GM12878 (cell line): Measurements from ENCODE around the gene KIAA1671. TPM values are rescaled to one million over a fixed set of nuclear protein-coding genes. Genes with fewer than 3 reads are reported as not detected.

Experiments used
- ATAC-seq: fragments of 200-7000 bp; cut with Tn5 transposase; 3 replicates; pipeline ENCODE4 v1.9.1; 2020; ENCODE audit warnings: mild to moderate bottlenecking, moderate library complexity
- BruUV-seq: library from RNA; stranded (reverse); fragments of 400-500 nt; replicated peaks from 2 replicates; lab custom pipeline; 2021; lab: Mats Ljungman, UMichigan
- CTCF ChIA-PET: fragments of 300-600 bp; sonication (Branson Sonifier 250); formaldehyde crosslinking; extraction: SDS; loops from one replicate; lab custom pipeline; 2021; ENCODE audit warnings: inconsistent platforms; lab: Yijun Ruan, JAX
- POLR2A ChIA-PET: fragments of 350-600 bp; formaldehyde crosslinking; extraction: SDS; loops from one replicate; lab custom pipeline; 2021; ENCODE audit warnings: inconsistent platforms; lab: Charles Lee
- RAD21 ChIA-PET: fragments of 300-600 bp; sonication (Branson Sonifier 250); formaldehyde crosslinking; loops from one replicate; lab custom pipeline; 2023; ENCODE audit warnings: antibody characterized with exemption; ENCODE audit not compliant: unreplicated experiment; lab: Charles Lee
- SMC1A ChIA-PET: fragments of 300-600 bp; sonication (Branson Sonifier 250); formaldehyde crosslinking; loops from one replicate; lab custom pipeline; 2023; ENCODE audit not compliant: unreplicated experiment, uncharacterized antibody; lab: Charles Lee
- DNase-seq: peaks from one replicate; pipeline ENCODE4 v3.0.0-alpha.2; 2011; ENCODE audit warnings: low read depth, low spot score
- FAIRE-seq: peaks from 3 replicates; lab custom pipeline; 2011; peaks lifted over from hg19 to GRCh38; lab: Jason Lieb, UNC
- H2AFZ ChIP-seq: 2 replicates; pipeline ENCODE4 v1.6.0; 2011; ENCODE audit warnings: low read depth, low read length, control low read depth; ENCODE audit not compliant: control insufficient read depth
- H3K27ac ChIP-seq: 2 replicates; pipeline ENCODE4 v1.5.1; 2011; ENCODE audit warnings: control low read depth; ENCODE audit not compliant: control insufficient read depth, insufficient read depth
- H3K27me3 ChIP-seq, 2 experiments: replicated peaks in 1 of 2; 2 replicates each; pipeline versions ENCODE4 v1.6.0 to v1.6.1; 2011; ENCODE audit warnings: low read length in 1 of 2; ENCODE audit not compliant: control insufficient read depth in 2 of 2, insufficient read depth in 2 of 2
- H3K36me3 ChIP-seq, 2 experiments: 2 replicates each; pipeline ENCODE4 v1.5.1; 2011; ENCODE audit warnings: low read length in 1 of 2; ENCODE audit not compliant: control insufficient read depth in 2 of 2, insufficient read depth in 2 of 2
- H3K4me1 ChIP-seq: 2 replicates; pipeline ENCODE4 v1.6.1; 2011; ENCODE audit warnings: mild to moderate bottlenecking, low read length, moderate library complexity, mixed read lengths; ENCODE audit not compliant: control insufficient read depth, insufficient read depth
- H3K4me2 ChIP-seq: 2 replicates; pipeline ENCODE4 v1.6.0; 2011; ENCODE audit warnings: control low read depth; ENCODE audit not compliant: control insufficient read depth, insufficient read depth
- H3K4me3 ChIP-seq: fragments of 200-600 bp; sonication (generic); 2 replicates; pipeline ENCODE4 v1.5.1; 2016
- H3K79me2 ChIP-seq: 2 replicates; pipeline ENCODE4 v1.6.0; 2011; ENCODE audit warnings: low read length; ENCODE audit not compliant: control insufficient read depth, insufficient read depth
- H3K9ac ChIP-seq: 2 replicates; pipeline ENCODE4 v1.8.0; 2011; ENCODE audit warnings: low read length, control low read depth, mixed read lengths; ENCODE audit not compliant: control insufficient read depth, insufficient read depth
- H3K9me3 ChIP-seq: replicated peaks from 3 replicates; pipeline ENCODE4 v1.5.1; 2011; ENCODE audit warnings: mild to moderate bottlenecking, low read length; ENCODE audit not compliant: control insufficient read depth, insufficient read depth
- H4K20me1 ChIP-seq: 2 replicates; pipeline ENCODE4 v1.6.0; 2011; ENCODE audit not compliant: control insufficient read depth, insufficient read depth
- CHD4 ChIP-seq: fragments of 200-600 bp; sonication (generic); IDR thresholded peaks from 2 replicates; pipeline ENCODE4 v1.6.1; 2016; ENCODE audit warnings: mild to moderate bottlenecking
- E4F1 ChIP-seq: fragments of 450-650 bp; IDR thresholded peaks from 2 replicates; pipeline ENCODE4 v1.6.1; 2018; ENCODE audit warnings: borderline replicate concordance, mild to moderate bottlenecking; ENCODE audit not compliant: partially characterized antibody
- FOS ChIP-seq: IDR thresholded peaks from 3 replicates; pipeline ENCODE4 v1.6.1; 2011; ENCODE audit warnings: borderline replicate concordance; ENCODE audit not compliant: insufficient read length; ENCODE audit errors: extremely low read depth
- IRF3 ChIP-seq: fragments of 450-650 bp; IDR thresholded peaks from 2 replicates; pipeline ENCODE4 v1.6.1; 2014; ENCODE audit warnings: mild to moderate bottlenecking
- LARP7 ChIP-seq: fragments of 450-650 bp; IDR thresholded peaks from 2 replicates; pipeline ENCODE4 v1.6.1; 2017; ENCODE audit warnings: mild to moderate bottlenecking
- NRF1 ChIP-seq: conservative IDR thresholded peaks from 2 replicates; pipeline ENCODE4 v1.6.1; 2011; ENCODE audit warnings: mild to moderate bottlenecking, low read depth, low read length, improper control_type of control experiment
- SIX5 ChIP-seq: IDR thresholded peaks from 2 replicates; pipeline ENCODE4 v1.6.1; 2011; ENCODE audit warnings: mild to moderate bottlenecking, low read depth, low read length, moderate library complexity; ENCODE audit not compliant: severe bottlenecking
- WGBS: methylation state at CpG from one replicate; pipeline ENCODE4 v1.1.6; 2016; ENCODE audit warnings: low lambda C conversion rate; ENCODE audit not compliant: insufficient replicate concordance, insufficient coverage; ENCODE audit errors: missing lambda C conversion rate; 5-methylcytosine and 5-hydroxymethylcytosine counted together
- in situ Hi-C: fragments of 300-500 bp; cut with MboI; formaldehyde crosslinking; loops from 9 replicates; pipeline ENCODE4 v1.14.3; 2018; ENCODE audit warnings: mixed read lengths
- intact Hi-C: fragments of 100-400 bp; cut with micrococcal nuclease; formaldehyde crosslinking; loops from one replicate; pipeline ENCODE4 v1.14.2; 2022; ENCODE audit not compliant: unreplicated experiment
- polyA plus RNA-seq, 11 experiments: library from polyadenylated mRNA; depleted of rRNA in 4 of 11; unstranded in 6 of 11; stranded (reverse) in 5 of 11; fragments of >200 nt; fragmentation: Nextera tagmentation in 4 of 11; fragmentation: Illumina TruSeq in 1 of 11; extraction: Ambion mirVana in 4 of 11; extraction: Trizol in 1 of 11; gene quantifications; 1 replicate in 1 of 11; 2 replicates in 10 of 11; pipeline versions ENCODE4 v1.2.1 to v1.2.3, GENCODE V29; 2011 to 2016; ENCODE audit warnings: inconsistent platforms in 2 of 11, missing spikeins in 2 of 11, low read depth in 1 of 11
- total RNA-seq, 4 experiments: library from RNA; depleted of rRNA in 3 of 4; stranded (reverse); fragments of >200 nt in 3 of 4; fragmentation: Illumina TruSeq in 1 of 4; extraction: Trizol in 1 of 4; gene quantifications; 2 replicates each; pipeline versions ENCODE4 v1.2.1 to v1.2.3, GENCODE V29; 2013 to 2021
- TF ChIP-seq, protein P1 (sequence below): IDR thresholded peaks from 2 replicates; pipeline ENCODE4 v1.6.1; 2011; ENCODE audit warnings: low read depth, mild to moderate bottlenecking, low read length, moderate library complexity, borderline replicate concordance; ENCODE audit errors: extremely low read depth

The KIAA1671 gene
- total and polyA plus RNA-seq, 10 of the 15 experiments (the other 5 are each of a cell fraction or from before 2014, with no cell fraction given): 0.05 to 2.7 (median 0.33) TPM

DNA sequence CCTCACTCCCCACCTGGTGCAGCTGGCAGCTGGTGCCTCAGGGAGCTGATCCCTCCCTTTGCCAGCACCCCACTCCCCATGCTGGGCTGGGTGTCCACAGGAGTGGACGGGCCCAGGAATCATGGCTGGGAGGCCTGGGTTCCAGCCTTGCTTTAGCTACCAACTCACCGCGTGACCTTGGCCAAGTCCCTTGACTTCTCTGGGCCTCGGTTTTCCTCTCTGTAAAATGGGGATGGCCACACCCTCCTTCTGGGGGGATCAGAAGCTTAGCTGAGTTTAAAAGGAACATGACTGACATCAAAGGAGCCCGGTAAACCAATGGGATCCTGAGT, 116.9 kb downstream of the KIAA1671 start:
- ATAC-seq: no peak
- RAD21 ChIA-PET: interaction anchor here (0.7 to 1.9 kb wide), 2 partner anchors 12 to 17 kb away, joined by 3 to 7 read pairs; no protein-coding TSS in a partner anchor
- Histone ChIP-seq H2AFZ (no peak overlapping the region), H3K4me1 (peaks cover 25% of the 10 kb centered on the region), H3K27me3 (no peaks in the 10 kb centered on the region), H3K4me2 (peak overlapping the region; percentile 41; the same call in 1 of the 2 replicates), H3K27ac (no peak overlapping the region), H3K9ac (no peak overlapping the region), H4K20me1 (no peaks in the 10 kb centered on the region), H3K4me3 (no peak overlapping the region), H3K9me3 (no peaks in the 10 kb centered on the region), H3K79me2 (no peaks in the 10 kb centered on the region), H3K36me3 (no peaks in the 10 kb centered on the region)
- intact Hi-C loops: no loop called here
- no TSS peak for BruUV-seq
- SMC1A ChIA-PET: interaction anchor here (1.2 to 2.1 kb wide), 5 partner anchors 10 to 19 kb away, joined by 3 to 14 read pairs (median 3); no protein-coding TSS in a partner anchor
- TF ChIP-seq CHD4: no peak
- no peak for TF ChIP-seq E4F1
- TF ChIP-seq NRF1: no peak
- TF ChIP-seq SIX5: no peak
- TF ChIP-seq LARP7: no peak
- no peak for TF ChIP-seq IRF3
- TF ChIP-seq FOS: no peak
- TF ChIP-seq, protein P1, sequence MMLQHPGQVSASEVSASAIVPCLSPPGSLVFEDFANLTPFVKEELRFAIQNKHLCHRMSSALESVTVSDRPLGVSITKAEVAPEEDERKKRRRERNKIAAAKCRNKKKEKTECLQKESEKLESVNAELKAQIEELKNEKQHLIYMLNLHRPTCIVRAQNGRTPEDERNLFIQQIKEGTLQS: no peak
- in situ Hi-C loops: no loop called here
- WGBS: 38% methylated on average over 5 of the region's 5 CpGs
- DNase-seq: no peak
- CTCF ChIA-PET: interaction anchor here (0.6 to 5.6 kb wide), 7 partner anchors 7 to 453 kb away, joined by 3 to 48 read pairs (median 5); no protein-coding TSS in a partner anchor
- POLR2A ChIA-PET: interaction anchor here (1.4 to 1.9 kb wide), 2 partner anchors 9 to 17 kb away, joined by 4 to 5 read pairs; no protein-coding TSS in a partner anchor
- no peak for FAIRE-seq
